GM19395 (cell line): ENCODE results near the gene CNNM2.

Experiments
- ATAC-seq: cut with Tn5 transposase; IDR thresholded peaks from one replicate; pipeline ENCODE4 v1.9.1; 2021; ENCODE audit warnings: mild to moderate bottlenecking, moderate library complexity; ENCODE audit not compliant: unreplicated experiment

CNNM2 gene

DNA sequence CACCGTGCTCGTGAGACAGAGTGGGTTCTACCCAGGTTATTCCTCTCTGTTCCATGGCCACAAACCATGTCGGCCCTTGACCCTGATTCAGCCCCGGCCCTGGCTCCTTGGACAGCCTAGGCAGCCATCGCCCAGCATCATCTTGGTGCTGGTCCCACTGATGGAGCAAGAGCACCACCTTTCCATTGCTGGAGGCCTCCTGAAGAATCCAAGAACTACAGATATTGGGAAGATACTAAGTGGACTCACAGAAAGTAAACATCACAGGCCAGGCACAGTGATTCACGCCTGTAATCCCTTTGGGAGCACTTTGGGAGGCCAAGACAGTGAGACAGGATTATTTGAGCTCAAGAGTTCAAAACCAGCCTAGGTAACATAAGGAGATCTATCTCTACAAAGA is 149.9 kb downstream of the CNNM2 start:
- ATAC-seq = no peak

DNA sequence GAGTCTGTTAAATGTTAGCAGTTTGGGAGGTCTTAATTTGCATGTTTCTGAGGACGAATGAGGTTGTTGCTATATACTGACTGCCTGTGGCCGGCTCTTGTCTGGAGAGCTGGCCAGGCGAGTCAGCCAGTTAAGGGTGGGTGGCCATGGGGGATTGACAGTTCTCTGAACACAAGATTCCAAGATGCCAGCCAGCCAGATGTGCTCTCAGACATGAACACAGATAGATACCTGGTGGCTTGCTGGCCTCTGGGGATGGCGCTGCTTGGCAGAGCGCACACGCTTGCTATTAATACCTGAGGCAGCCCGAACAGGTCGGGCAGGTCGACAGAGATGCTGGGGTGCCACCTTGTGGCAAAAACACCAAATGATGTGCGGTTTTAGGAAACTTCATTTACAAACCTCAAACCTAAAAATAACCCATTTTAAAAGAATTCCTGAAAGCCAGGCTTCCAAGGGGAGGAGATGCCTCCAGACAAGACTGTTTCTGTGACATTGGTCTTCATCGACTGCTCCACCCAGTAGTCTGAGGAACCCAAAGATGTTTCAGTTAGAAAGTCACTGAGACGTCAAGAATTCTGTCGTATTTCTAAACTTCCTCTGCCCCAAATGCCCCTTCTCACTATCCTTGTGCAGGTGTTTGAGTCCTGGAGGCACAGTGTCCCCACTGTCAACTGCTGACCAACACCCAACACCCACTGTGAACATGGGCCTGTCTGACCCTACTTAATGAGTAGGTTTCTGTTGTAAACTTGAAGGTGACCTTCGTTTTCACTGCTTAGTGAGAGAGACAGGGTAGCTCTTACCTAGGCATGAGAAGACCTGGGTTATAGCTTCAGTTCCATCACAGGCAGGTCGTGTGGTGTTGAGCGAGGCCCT is 151.6 kb downstream of the CNNM2 start:
- peak; percentile 66 for ATAC-seq

DNA sequence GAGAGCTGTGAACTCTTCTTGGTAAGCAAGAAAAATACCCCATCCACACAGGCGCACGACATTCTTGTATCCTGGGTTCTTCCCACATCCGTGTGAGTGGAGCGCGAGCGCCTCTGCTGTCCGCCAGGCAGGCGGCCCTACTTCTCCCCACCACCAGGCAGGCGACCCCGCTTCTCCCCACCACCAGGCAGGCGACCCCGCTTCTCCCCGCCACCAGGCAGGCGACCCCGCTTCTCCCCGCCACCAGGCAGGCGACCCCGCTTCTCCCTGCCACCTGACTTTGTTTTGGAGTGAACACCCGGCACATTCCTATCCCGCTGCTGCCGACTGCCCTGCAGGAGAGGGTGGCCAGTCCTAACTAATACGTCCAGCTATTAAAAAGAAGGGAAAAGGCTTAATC is 154.2 kb downstream of the CNNM2 start:
- ATAC-seq = no peak

DNA sequence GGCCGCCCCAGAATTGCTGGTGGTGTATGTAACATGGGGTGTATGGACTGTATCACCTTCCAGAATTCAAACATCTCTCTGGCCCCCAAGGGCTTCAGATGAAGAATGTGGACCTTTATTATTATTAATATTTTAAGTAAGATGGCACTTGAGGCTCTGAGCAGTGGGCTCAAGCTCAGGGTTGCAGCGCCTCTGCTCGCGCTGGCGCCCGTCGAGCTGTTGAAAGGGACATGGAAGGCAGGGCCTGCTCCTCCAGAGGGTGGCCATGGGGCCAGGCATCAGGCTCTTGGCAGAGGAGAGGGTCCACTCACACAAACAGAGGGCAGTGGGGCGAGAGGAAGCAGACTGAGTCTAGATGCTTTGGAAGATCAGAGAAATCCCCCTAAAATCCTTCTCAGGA is 154.8 kb downstream of the CNNM2 start:
- ATAC-seq = no peak

DNA sequence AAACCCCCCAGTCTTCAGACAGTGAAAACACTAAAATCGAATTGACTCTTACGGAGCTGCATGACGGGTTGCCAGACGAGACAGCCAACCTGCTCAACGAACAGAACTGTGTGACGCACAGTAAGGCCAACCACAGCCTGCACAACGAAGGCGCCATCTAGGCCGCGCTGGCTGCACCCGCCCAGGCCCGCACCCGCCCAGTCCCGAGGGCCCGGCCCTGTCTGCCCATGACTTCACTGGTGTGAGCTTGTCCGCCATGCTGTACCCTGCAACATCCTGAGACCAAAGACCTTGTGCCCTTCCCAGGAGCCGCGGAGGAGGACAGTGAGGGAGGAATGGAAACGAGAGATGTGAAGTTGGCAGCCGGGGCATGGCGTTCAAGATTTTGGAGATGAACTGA is 158.9 kb downstream of the CNNM2 start:
- no peak for ATAC-seq

DNA sequence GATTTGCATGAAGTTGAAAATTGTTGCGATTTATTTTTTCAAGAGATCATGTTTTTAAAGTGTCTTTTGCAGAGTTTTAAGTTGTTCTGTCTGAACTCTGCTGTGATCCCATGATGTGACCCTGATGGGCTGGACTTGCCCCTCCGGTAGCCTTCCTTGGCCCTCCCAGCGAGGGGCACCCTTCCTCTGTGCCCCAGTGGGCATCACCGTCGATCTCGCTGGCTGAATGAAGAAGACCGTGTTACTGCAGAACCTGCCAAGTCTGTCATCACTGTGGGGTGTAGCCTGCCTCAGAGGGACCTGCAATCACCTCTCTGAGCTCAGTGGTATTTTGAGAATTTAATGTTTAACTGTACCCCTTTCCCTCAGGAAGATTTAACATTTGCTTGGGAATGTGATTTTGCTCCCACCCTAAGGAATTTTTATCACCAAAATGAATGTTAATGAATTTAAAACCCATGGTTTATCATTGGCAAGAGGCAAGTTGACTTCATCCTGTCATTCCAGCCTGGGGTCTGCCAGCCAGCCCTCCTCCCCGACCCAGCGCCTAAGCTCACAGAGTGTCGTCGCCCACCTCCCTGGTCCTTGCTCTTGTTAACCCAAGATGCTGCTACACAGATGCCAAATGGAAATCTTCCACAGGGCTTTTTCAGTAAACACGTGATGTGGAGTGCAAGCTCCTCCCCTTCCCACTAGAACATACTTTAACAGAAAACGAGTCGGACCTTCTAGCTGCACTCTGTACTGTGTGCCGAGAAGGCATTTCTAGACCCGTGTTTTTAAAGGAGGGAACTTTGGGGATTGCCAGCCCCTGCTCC is 159.6 kb downstream of the CNNM2 start:
- ATAC-seq = no peak

DNA sequence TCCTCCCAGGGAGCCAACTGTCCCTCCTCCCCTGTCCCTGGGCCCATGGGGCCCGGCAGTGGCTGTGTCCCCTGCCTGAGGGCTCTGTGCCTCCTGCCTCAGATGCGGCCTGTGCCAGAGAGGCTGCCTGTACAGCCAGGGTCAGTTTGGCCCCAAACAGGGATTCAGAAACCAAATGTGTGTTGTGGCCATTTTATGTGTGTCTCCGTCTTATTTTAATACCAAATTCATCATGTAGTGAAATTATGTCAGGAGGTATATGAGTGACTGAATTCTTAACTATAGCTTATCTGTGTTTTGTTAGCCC is 160.2 kb downstream of the CNNM2 start:
- no peak for ATAC-seq

DNA sequence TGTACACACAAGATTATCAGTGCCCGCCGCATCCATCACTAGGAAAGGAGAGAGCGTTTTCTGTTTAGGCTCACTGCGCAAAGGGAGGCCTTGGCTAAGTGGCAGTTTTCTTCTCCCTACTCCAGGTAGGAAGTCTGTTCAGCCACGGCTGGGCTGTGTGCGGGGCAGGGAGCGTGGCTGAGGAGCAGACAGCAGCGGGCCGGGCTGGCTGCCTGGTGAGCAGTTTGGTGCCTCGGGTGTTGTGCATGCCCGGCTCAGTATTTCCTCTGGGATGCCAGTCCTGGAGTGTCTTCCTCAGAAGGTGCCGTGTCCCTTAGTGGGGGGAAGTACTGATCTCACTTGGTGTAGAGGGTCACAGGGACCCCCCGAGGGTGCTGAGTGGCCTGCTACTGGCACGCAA is 160.6 kb downstream of the CNNM2 start:
- ATAC-seq = no peak

DNA sequence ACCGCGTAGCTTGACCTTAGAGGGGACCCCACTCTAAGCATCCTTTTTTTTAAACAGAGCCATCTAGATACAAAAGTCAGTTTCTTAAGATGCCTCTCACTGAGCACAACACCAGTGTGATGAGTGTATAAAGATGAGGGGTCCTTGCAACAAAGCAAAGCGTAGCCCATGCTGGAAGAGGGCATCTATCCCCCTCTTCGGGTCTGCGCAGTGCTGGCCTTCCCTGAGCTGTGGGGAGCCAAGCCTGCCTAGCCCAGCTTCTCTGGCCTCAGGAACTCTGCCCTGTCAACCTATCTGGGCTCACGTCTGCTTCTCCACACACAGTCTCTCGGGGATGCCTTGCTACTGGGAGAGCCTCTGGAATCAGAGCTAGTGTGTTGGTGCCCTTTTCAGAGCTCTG is 161.0 kb downstream of the CNNM2 start:
- ATAC-seq = no peak

DNA sequence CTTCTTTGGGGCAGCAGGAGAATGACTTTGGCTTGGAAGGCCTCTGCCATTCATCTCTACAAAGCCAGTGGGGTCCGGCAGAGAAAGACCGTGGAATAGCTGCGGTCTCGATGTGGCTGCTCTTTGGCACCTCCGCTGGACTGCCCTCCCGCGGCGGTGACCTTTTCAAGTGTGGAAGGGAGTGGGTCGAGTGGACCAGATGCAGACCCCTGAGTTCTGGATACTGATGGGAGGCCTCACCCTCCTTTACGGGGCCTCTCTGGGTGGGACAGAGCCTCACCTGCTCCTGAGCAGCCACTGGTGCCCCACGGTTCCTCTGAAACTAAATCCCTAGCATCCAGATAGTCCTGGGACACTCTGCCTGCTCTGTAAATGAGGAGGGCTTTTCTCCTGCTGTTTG is 161.9 kb downstream of the CNNM2 start:
- ATAC-seq = no peak

DNA sequence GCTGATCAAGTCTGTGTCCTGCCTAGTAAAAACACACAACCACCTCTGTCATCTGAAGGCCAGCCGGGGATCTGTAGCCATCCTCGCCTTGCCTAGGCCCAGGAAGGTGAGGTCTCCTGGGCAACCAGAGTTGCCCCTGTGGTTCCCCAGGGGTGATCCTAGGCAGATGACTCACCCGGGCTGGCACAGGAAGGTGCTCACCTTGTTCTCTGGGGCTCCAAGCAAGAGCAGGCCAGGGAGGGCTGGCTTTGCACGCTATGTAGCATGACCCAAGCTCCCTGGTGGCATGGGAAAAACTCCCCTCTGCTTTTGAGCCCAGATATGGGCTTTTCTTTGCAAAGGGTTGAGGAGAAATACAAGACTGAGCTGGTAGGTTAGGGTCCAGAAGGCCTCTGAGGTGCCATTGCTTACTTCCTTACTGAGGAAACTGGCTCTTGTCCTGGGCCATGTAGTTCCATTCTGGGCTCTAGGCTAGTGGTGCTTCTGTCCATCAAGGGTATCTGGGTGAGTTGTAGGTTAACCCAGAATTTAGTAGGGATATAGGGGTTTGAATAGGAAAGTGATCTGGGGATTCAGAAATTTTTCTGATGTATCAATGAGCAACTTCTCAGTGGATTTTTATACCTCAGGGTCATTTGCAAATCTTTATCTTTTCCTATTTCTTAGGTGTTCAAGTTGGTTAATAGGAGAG is 162.9 kb downstream of the CNNM2 start:
- ATAC-seq = no peak

DNA sequence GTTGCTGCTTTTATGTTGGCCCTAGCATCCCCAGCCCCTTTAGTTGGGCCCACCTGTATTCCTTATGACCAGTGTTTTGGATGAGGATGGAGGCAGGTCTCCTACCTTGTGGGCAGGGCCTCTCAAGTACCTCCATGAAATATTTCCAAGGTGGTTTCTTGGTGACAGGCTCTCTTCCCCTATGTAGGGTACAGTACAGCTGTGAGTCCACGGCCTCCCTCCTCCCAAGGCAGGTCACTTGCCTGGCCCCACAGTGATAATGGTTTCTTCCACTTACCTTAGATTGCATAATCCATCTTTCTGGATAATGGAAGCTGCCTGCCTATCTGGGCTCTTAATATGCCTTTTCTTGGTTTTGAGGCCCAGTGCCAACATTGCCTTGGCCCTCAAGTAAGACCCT is 164.6 kb downstream of the CNNM2 start:
- no peak for ATAC-seq

DNA sequence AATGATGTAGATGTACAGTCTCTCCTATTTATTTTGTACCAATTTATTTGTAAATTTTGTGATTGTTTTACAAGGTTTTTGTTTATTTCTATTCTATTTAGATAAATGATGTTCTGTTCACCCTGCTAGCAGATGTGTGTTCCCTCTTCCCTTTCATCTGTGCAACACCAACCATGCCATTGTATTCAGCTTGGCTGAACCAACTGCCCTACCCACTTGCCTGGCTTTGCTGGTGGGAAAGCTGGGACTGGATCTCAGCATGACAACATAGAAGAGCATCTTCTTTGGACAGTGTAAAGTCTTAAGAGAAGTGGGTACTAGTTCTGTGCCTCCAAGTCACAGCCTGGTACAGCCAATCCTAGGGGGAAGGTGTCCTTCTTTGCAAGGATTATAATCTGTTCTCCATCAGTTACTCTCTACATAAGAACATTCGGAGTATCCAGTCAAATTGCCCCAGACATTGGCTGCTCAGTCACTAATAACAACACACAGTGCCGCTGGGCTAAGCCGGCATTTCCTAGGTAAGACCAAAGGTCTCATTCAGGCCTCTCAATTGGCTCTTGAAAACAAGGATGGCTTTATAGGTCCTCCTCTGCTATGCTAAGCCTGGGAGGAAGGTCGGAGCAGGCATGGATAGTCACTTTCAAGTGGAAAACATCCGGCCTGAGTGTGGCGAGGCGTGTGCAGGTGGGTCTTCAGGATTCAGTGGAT is 165.3 kb downstream of the CNNM2 start:
- no peak for ATAC-seq

DNA sequence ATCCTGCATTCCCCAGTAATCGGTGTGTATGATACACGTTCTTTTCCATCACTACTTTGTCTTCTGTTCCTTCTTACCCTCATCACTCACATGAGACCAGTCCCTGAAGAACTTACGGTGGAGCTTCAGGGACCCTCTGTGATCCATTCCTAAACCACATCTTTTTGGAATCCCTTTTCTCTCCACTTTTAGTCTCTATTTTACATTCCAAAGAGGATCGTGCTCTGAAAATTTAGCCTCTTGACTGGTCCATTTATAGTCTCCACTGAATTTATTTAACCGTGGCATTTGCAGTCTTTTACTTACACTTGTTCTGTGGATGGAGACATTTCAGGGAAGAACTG is 165.9 kb downstream of the CNNM2 start:
- ATAC-seq = no peak

DNA sequence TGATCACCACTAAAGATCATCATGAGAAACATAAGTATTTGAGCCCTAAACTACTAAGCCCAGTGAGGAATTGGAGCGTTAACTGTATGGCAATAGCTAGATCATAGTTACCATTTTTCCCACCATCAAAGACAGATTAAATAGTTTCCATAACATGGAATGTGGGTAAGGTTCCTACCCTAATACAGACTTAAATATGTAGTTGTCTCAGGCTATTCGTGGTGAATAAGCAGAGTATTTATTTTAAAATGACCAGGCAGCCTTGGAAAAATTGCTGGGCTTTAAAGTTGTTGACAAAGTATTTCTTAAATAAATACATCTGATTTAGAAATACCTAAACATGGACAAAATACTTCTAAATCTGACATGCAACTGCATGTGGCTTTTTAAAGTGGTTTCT is 168.2 kb downstream of the CNNM2 start:
- ATAC-seq = no peak

DNA sequence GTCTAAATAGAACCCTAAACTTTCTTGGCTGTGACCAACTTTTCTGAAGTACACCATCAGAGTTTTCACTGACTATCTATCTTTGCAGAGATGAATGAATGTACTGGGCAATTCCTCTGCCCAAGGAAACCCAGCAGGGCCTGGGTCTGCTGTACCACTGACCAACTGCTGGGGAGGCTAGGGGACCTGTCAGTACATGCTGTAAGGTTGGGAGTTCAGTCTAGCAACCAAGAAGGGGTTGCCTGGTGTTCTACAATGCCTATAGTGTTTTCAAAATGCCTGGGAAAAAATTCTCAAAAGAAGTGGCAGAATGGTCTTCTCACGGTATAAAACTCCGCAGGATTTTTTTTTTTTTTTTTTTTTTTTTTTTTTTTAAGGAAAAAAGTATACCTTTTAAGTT is 168.7 kb downstream of the CNNM2 start:
- no peak for ATAC-seq

DNA sequence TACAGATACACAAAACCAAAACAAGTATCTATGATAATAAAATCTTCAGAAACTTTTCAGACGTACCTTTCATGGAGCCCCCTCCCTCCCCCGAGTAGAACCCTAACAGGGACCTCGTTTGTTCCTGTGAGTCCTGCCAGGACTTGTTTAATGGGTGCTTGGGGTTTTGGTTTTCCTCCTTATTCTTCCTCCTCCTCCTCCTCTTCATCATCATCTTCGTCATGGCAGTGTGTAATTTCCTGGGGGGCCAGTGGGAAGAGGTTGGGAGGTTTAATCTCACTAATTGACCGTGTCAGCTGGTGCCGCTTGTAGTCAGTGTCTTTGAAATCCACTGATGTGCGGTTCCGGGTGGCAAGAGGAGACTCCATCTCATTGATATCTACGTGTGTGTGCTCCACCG is 171.4 kb downstream of the CNNM2 start:
- ATAC-seq = no peak

DNA sequence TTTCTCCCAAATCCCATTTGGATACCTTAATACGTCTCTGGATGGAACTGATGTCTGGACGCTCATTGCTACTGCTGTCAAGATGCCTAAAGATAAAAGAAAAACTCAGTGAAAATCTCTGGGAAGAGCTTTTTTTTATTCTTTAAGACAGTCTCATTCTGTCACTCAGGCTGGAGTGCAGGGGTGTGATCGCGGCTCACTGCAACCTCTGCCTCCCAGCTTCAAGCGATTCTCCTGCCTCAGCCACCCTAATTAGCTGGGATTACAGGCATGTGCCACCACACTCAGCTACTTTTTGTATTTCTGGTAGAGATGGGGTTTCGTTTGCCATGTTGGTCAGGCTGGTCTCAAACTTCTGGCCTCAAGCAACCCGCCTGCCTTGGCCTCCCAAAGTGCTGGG is 172.8 kb downstream of the CNNM2 start:
- no peak for ATAC-seq

DNA sequence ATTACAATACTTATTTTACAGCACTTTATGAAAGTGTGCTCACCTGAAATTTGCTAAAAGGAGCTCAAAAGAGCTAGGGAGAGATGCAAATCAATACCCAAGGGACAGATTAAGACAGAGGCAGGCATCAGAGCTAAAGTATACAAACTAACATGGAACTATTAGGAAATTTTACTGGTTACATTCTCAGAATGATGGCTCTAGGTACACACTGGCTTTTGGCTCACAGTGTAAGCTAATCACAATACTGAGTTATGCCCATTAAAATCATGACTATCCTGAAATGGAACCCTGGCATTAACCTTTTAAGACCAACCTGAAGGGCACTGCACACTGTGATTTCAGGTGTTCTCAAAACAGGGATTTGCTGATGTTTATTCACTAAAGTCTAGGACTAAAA is 176.9 kb downstream of the CNNM2 start:
- ATAC-seq = no peak

DNA sequence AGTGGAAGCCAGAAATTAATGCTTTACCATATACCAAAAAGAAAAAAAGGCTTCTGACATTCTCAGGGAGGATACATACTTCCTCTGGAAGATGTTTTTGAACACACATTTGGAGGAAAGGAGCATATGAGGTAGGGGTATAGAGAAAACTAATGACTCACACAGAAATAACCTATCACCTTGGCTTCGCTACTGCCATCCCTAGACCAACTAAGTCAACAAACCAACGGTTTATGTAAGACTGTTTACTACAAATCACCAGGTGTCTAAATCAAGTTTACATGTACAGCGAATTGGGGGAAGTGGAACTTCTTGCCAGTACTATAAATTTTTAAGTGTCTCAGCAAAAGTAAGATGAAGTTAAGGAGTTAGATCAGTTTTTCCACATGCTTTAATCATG is 178.0 kb downstream of the CNNM2 start:
- ATAC-seq = no peak

DNA sequence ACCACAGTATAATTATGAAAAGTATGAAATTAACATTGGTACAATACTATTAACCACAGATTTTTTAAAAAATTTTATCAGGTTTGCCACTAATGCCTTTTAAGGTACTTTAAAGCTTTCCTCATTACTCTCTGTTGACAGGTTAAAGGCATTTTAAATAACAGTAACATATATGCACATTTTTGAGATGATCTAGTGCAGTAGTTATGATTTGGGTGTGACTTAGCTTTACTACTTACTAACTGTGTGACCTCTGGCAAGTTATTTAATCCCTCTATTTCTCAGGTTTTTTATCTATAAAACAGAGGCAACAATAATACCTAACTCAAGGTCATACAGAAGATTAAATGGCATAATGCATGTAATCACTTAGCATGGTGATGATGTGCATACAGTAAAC is 180.1 kb downstream of the CNNM2 start:
- ATAC-seq = no peak
